ENCODE measurements around the gene BICD2. TPM values are rescaled to one million over a fixed set of nuclear protein-coding genes. Genes with fewer than 3 reads are reported as not detected.

Gene BICD2
- total and polyA plus RNA-seq, 4 donors, result 2.5 to 16.0 (median 11.2) TPM

GRCh38 chr9:92709954-92710353 is 54.7 kb downstream of the BICD2 start:
- peaks cover 0 to 36% (median 15%) of the 10 kb centered on the region in 4 donors for H3K36me3 ChIP-seq (ENCODE audit: control insufficient read depth in 4 of 4, insufficient read depth in 3 of 4, low read depth in 1 of 4, low read length in 3 of 4)
- 96% methylated on average over 3 of the region's 3 CpGs for WGBS
- no peak for DNase-seq (ENCODE audit: low spot score)

More at GRCh38 chr9:92709954-92710353, 54.7 kb downstream of the BICD2 start:
- Histone ChIP-seq H3K9ac (ENCODE audit: low read depth in 1 of 2, low read length in 2 of 2) (no peak overlapping the region), H3K9me3 (ENCODE audit: control insufficient read depth in 4 of 4, low read length in 3 of 4) (no peaks in the 10 kb centered on the region), H3K27me3 (ENCODE audit: control insufficient read depth in 4 of 4, insufficient read depth in 4 of 4, low read length in 3 of 4) (no peaks in the 10 kb centered on the region), H3K4me1 (ENCODE audit: control insufficient read depth in 4 of 4, insufficient read depth in 4 of 4, low read length in 3 of 4) (peaks cover 0 to 4% (median 0%) of the 10 kb centered on the region in 4 donors), H3K27ac (ENCODE audit: low read depth in 1 of 2, low read length in 2 of 2) (no peak overlapping the region), H3K4me3 (ENCODE audit: low read depth in 1 of 3, low read length in 3 of 3) (no peak overlapping the region)
- no peak for TF ChIP-seq MAX (IDR thresholded peaks at IDR 0.05)
- no peak for TF ChIP-seq ZBTB33 (IDR thresholded peaks at IDR 0.05)
- TF ChIP-seq HNF4A (conservative IDR thresholded peaks at IDR 0.05), result no peak
- no peak for TF ChIP-seq FOXA2 (IDR thresholded peaks at IDR 0.05)
- no peak for TF ChIP-seq SP1 (IDR thresholded peaks at IDR 0.05)
- TF ChIP-seq YY1 (IDR thresholded peaks at IDR 0.05), result no peak
- TF ChIP-seq TAF1 (conservative IDR thresholded peaks at IDR 0.05), result no peak
- no peak for TF ChIP-seq REST (IDR thresholded peaks at IDR 0.05)
- no peak for TF ChIP-seq EGR1 (IDR thresholded peaks at IDR 0.05; ENCODE audit: low read depth in 2 of 2)
- TF ChIP-seq CTCF (IDR thresholded peaks at IDR 0.05; ENCODE audit: low read depth, low read length, missing input control), result no peak
- TF ChIP-seq JUND (IDR thresholded peaks at IDR 0.05), result no peak
- no peak for TF ChIP-seq NR2F2 (IDR thresholded peaks at IDR 0.05)
- no peak for TF ChIP-seq GABPA (IDR thresholded peaks at IDR 0.05 in 1 of 2, conservative IDR thresholded peaks at IDR 0.05 in 1 of 2)
- TF ChIP-seq RAD21 (IDR thresholded peaks at IDR 0.05), result no peak
- TF ChIP-seq FOXA1 (IDR thresholded peaks at IDR 0.05), result no peak
- TF ChIP-seq RXRA (IDR thresholded peaks at IDR 0.05), result no peak
- no peak for TF ChIP-seq ATF3 (IDR thresholded peaks at IDR 0.05)
